Measurements from ENCODE around the gene FAM120B. TPM values are rescaled to one million over a fixed set of nuclear protein-coding genes. Genes with fewer than 3 reads are reported as not detected.

Gene FAM120B
- total RNA-seq, 1 experiment from 2014 or later, result 25.2 TPM

- TF ChIP-seq ZBTB33 (IDR thresholded peaks at IDR 0.05; ENCODE audit: extremely low read depth, insufficient replicate concordance, low read length) (no peak), EZH2 (IDR thresholded peaks at IDR 0.05) (no peak), REST (IDR thresholded peaks at IDR 0.05; ENCODE audit: low read depth) (no peak), SRF (IDR thresholded peaks at IDR 0.05; ENCODE audit: low read depth) (no peak), ZFX (IDR thresholded peaks at IDR 0.05) (no peak), YY1 (IDR thresholded peaks at IDR 0.05; ENCODE audit: extremely low read depth, insufficient replicate concordance, low read depth, low read length) (no peak), EGR1 (IDR thresholded peaks at IDR 0.05; ENCODE audit: low read depth) (no peak), RAD21 (IDR thresholded peaks at IDR 0.05; ENCODE audit: low read depth) (no peak), FOSL1 (IDR thresholded peaks at IDR 0.05; ENCODE audit: low read depth) (no peak)
These were observed 58.6 kb downstream of the FAM120B start (continued) for GRCh38 chr6:170365121-170365520.

- Histone ChIP-seq H3K79me2 (ENCODE audit: insufficient read depth, low read length) (no peaks in the 10 kb centered on the region), H3K36me3 (ENCODE audit: control insufficient read depth in 1 of 2, insufficient read depth in 2 of 2, low read length in 2 of 2) (peaks cover 2 to 3% of the 10 kb centered on the region in 2 experiments; a peak in 2 of 4 replicates), H3K4me2 (ENCODE audit: low read length) (no peak overlapping the region), H3K27ac (ENCODE audit: low read depth, low read length) (no peak overlapping the region), H3K9ac (ENCODE audit: low read length) (no peak overlapping the region), H3K27me3 (ENCODE audit: insufficient read depth, low read length) (no peaks in the 10 kb centered on the region), H4K20me1 (ENCODE audit: insufficient read depth) (no peaks in the 10 kb centered on the region), H3K9me2 (ENCODE audit: insufficient read depth) (no peaks in the 10 kb centered on the region), H2AFZ (ENCODE audit: low read depth, low read length, poor library complexity, severe bottlenecking) (no peak overlapping the region), H3K9me3 (ENCODE audit: control insufficient read depth in 1 of 2, insufficient read depth in 1 of 2, low read depth in 1 of 2, low read length in 2 of 2) (no peaks in the 10 kb centered on the region), H3K4me1 (ENCODE audit: control insufficient read depth in 1 of 2, insufficient read depth in 2 of 2, low read length in 2 of 2) (no peaks in the 10 kb centered on the region), H3K4me3 (replicated peaks in 1 of 2; ENCODE audit: low read depth in 1 of 2, low read length in 2 of 2) (no peak overlapping the region)
- TF ChIP-seq FOSL1 (IDR thresholded peaks at IDR 0.05; ENCODE audit: low read depth) (no peak), ELF1 (IDR thresholded peaks at IDR 0.05; ENCODE audit: borderline replicate concordance, low read depth) (no peak), YY1 (IDR thresholded peaks at IDR 0.05; ENCODE audit: extremely low read depth, insufficient replicate concordance, low read depth, low read length) (no peak), POLR2AphosphoS5 (IDR thresholded peaks at IDR 0.05; ENCODE audit: low read depth, low read length) (no peak), RAD21 (IDR thresholded peaks at IDR 0.05; ENCODE audit: low read depth) (no peak), JUND (IDR thresholded peaks at IDR 0.05) (no peak), REST (IDR thresholded peaks at IDR 0.05; ENCODE audit: low read depth) (no peak), CEBPB (IDR thresholded peaks at IDR 0.05; ENCODE audit: low read depth) (no peak), TCF7L2 (IDR thresholded peaks at IDR 0.05; ENCODE audit: borderline replicate concordance, extremely low read depth, insufficient read depth, insufficient read length) (no peak), ZFX (IDR thresholded peaks at IDR 0.05) (no peak)
- CTCF ChIA-PET, result no interaction called here
- POLR2A ChIA-PET, result no interaction called here
- DNase-seq (ENCODE audit: low read depth, low spot score) (no peak), ATAC-seq (no peak)
- intact Hi-C loops (cut with micrococcal nuclease), result no loop called here
- no TSS peak for BruUV-seq (replicated peaks)
- RAD21 ChIA-PET (ENCODE audit: low non-redundant PET in 1 of 2, low total read pairs in 2 of 2, uncharacterized antibody in 2 of 2, unreplicated experiment in 2 of 2), result no interaction called here
These were observed 59.0 kb downstream of the FAM120B start for GRCh38 chr6:170365593-170365992.

Data from HCT116 (cell line).